ENCODE results near the gene RPL31. TPM values are rescaled to one million over a fixed set of nuclear protein-coding genes. Genes with fewer than 3 reads are reported as not detected.
A peak's percentile ranks its signal among the peaks of the same experiment; 100 is the strongest.
"Not testable (repeated sequence)": the region's sequence is repeated elsewhere in the genome, so short reads cannot be mapped to it uniquely, and the experiment has no call there.

Gene RPL31
- total RNA-seq, 1 experiment from 2014 or later = 1,648 TPM

DNA sequence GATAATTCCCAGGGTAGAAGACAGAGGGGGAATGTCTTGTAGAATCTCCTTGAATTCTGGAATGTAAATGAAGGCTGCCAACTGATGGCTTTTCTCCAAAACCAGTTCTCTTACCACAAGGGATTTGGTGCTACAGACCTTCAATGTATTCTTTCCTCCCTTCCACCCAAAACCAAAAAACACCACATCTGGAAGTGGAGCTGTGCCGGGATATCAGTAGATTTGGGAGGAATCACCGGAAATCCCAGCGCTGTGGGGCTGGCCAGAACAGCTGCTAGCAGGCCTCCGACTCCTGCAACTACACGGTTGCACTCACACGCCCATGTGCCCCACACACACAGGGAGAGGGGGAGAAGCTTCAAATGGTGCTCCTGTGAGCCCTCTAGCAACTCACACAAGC lies 45.7 kb downstream of the RPL31 start:
- intact Hi-C loops (cut with micrococcal nuclease) = loop anchor here (5.0 kb wide), 1 partner anchor 75 kb away; no protein-coding TSS in a partner anchor
- Mint-ChIP-seq H3K27ac (ENCODE audit: low read depth, unreplicated experiment) (peak overlapping the region; percentile 91), H3K36me3 (ENCODE audit: insufficient read depth, unreplicated experiment) (peaks cover 100% of the 10 kb centered on the region), H3K4me1 (ENCODE audit: insufficient read depth, unreplicated experiment) (peaks cover 13% of the 10 kb centered on the region), H3K9me3 (ENCODE audit: unreplicated experiment) (no peaks in the 10 kb centered on the region), H3K27me3 (ENCODE audit: insufficient read depth, unreplicated experiment) (no peaks in the 10 kb centered on the region), H3K4me3 (ENCODE audit: unreplicated experiment) (no peak overlapping the region)
- POLR2A ChIA-PET = interaction anchor here (0.9 to 4.2 kb wide), 10 partner anchors 8 to 104 kb away, joined by 3 to 26 read pairs (median 6); partner anchors contain the start of gene TBC1D8
- CTCF ChIA-PET = interaction anchor here (0.6 to 7.2 kb wide), 11 partner anchors 11 to 160 kb away, joined by 3 to 56 read pairs (median 5); partner anchors contain the start of gene TBC1D8
- DNase-seq (ENCODE audit: unreplicated experiment) = no peak
- no TSS peak for BruUV-seq (replicated peaks)
- TF ChIP-seq, protein P1, sequence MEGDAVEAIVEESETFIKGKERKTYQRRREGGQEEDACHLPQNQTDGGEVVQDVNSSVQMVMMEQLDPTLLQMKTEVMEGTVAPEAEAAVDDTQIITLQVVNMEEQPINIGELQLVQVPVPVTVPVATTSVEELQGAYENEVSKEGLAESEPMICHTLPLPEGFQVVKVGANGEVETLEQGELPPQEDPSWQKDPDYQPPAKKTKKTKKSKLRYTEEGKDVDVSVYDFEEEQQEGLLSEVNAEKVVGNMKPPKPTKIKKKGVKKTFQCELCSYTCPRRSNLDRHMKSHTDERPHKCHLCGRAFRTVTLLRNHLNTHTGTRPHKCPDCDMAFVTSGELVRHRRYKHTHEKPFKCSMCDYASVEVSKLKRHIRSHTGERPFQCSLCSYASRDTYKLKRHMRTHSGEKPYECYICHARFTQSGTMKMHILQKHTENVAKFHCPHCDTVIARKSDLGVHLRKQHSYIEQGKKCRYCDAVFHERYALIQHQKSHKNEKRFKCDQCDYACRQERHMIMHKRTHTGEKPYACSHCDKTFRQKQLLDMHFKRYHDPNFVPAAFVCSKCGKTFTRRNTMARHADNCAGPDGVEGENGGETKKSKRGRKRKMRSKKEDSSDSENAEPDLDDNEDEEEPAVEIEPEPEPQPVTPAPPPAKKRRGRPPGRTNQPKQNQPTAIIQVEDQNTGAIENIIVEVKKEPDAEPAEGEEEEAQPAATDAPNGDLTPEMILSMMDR (IDR thresholded peaks at IDR 0.05; ENCODE audit: unreplicated experiment) = no peak

DNA sequence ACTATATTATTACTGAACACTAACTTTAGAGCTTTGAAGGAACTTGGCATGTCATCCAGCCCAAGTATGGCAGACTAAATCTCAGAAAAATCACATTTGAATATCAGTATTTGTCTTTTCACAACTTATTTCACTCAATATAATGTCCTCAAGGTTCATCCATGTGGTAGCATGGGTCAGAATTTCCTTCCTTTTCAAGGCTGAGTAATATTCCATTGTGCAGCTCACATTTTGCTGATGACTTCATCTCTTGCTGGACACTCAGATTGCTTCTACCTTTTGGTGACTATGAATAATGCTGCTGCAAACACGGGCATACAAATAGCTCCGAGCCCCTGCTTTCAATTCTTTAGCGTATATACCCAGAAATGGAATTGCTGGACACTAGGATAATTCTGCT lies 46.7 kb downstream of the RPL31 start:
- Mint-ChIP-seq H3K27ac (ENCODE audit: low read depth, unreplicated experiment) (no peak overlapping the region), H3K9me3 (ENCODE audit: unreplicated experiment) (no peaks in the 10 kb centered on the region), H3K27me3 (ENCODE audit: insufficient read depth, unreplicated experiment) (no peaks in the 10 kb centered on the region), H3K4me3 (ENCODE audit: unreplicated experiment) (no peak overlapping the region), H3K36me3 (ENCODE audit: insufficient read depth, unreplicated experiment) (peaks cover 100% of the 10 kb centered on the region), H3K4me1 (ENCODE audit: insufficient read depth, unreplicated experiment) (peaks cover 13% of the 10 kb centered on the region)
- ChIA-PET POLR2A (interaction anchor here (1.1 to 4.2 kb wide), 4 partner anchors 7 to 100 kb away, joined by 3 to 26 read pairs (median 6); no protein-coding TSS in a partner anchor), CTCF (interaction anchor here (0.6 to 7.2 kb wide), 5 partner anchors 9 to 183 kb away, joined by 3 to 56 read pairs (median 3); partner anchors contain the start of gene TBC1D8)
- BruUV-seq (replicated peaks) = no TSS peak
- intact Hi-C loops (cut with micrococcal nuclease) = loop anchor here (5.0 kb wide), 1 partner anchor 74 kb away; no protein-coding TSS in a partner anchor
- TF ChIP-seq, protein P1 (IDR thresholded peaks at IDR 0.05; ENCODE audit: unreplicated experiment) = no peak
- no peak for DNase-seq (ENCODE audit: unreplicated experiment)

DNA sequence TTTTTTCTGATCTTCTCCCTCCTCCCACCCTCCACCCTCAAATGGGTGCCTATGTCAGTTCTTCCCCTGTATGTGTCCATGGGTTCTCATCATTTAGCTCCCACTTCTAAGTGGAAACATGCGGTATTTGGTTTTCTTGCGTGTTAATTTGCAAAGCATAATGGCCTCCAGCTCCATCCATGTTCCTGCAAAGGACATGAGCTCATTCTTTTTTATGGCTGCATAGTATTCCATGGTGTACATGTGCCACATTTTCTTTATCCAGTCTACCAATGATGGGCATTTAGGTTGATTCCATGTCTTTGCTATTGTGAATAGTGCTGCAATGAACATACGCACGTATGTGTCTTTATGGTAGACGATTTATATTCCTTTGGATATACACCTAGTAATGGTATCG lies 48.8 kb downstream of the RPL31 start:
- H3K9me3 Mint-ChIP-seq (ENCODE audit: unreplicated experiment); intact Hi-C loops (cut with micrococcal nuclease); H3K27ac Mint-ChIP-seq (ENCODE audit: low read depth, unreplicated experiment); H3K27me3 Mint-ChIP-seq (ENCODE audit: insufficient read depth, unreplicated experiment); H3K4me3 Mint-ChIP-seq (ENCODE audit: unreplicated experiment); DNase-seq (ENCODE audit: unreplicated experiment); BruUV-seq (replicated peaks): not testable (repeated sequence)
- POLR2A ChIA-PET = interaction anchor here (0.7 to 1.2 kb wide), 2 partner anchors 10 to 100 kb away, joined by 3 read pairs; partner anchors contain the start of gene TBC1D8
- H3K4me1 Mint-ChIP-seq (ENCODE audit: insufficient read depth, unreplicated experiment) = peaks cover 13% of the 10 kb centered on the region
- CTCF ChIA-PET = interaction anchor here (0.6 to 1.3 kb wide), 5 partner anchors 14 to 284 kb away, joined by 3 to 7 read pairs (median 4); no protein-coding TSS in a partner anchor
- H3K36me3 Mint-ChIP-seq (ENCODE audit: insufficient read depth, unreplicated experiment) = peaks cover 99% of the 10 kb centered on the region

DNA sequence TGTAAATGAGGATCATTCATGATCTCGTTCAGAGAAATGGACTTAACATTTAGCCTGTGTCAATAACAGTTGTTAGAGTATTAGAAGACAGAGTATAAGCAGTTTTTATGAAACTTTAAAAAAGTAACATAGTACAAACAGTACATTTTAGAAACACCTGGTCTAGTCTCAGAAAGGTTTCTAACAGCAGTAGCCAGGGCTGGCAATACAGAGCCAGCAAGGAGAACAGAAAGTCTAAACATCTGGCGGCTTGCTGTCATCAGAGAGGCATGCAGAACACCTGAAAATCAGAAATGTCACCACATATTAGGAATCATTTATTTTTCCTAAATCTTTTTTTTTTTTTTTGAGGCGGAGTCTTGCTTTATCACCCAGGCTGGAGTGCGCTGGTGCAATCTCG lies 50.1 kb downstream of the RPL31 start:
- intact Hi-C loops (cut with micrococcal nuclease) = no loop called here
- TF ChIP-seq, protein P1 (IDR thresholded peaks at IDR 0.05; ENCODE audit: unreplicated experiment) = no peak
- ChIA-PET POLR2A (interaction anchor here (1.2 kb wide), 1 partner anchor 8 kb away, joined by 3 read pairs; no protein-coding TSS in a partner anchor), CTCF (interaction anchor here (0.7 to 1.2 kb wide), 2 partner anchors 15 to 99 kb away, joined by 3 to 7 read pairs; partner anchors contain the start of gene TBC1D8)
- peaks cover 99% of the 10 kb centered on the region for H3K36me3 Mint-ChIP-seq (ENCODE audit: insufficient read depth, unreplicated experiment)
- no peak overlapping the region for H3K4me3 Mint-ChIP-seq (ENCODE audit: unreplicated experiment)
- H3K9me3 Mint-ChIP-seq (ENCODE audit: unreplicated experiment) = no peaks in the 10 kb centered on the region
- H3K27ac Mint-ChIP-seq (ENCODE audit: low read depth, unreplicated experiment) = no peak overlapping the region
- peaks cover 9% of the 10 kb centered on the region for H3K4me1 Mint-ChIP-seq (ENCODE audit: insufficient read depth, unreplicated experiment)
- no TSS peak for BruUV-seq (replicated peaks)
- DNase-seq (ENCODE audit: unreplicated experiment) = no peak
- no peaks in the 10 kb centered on the region for H3K27me3 Mint-ChIP-seq (ENCODE audit: insufficient read depth, unreplicated experiment)

All from MCF 10A (cell line).